IPS-18a (cell line): ENCODE data around the gene DOCK7.
A peak's percentile ranks its signal among the peaks of the same experiment; 100 is the strongest.

ENCODE experiments used
- H3K27ac ChIP-seq: one replicate; pipeline ENCODE4 v1.5.1; 2013; ENCODE audit warnings: low read length
- H3K27me3 ChIP-seq: one replicate; pipeline ENCODE4 v1.6.1; 2013; ENCODE audit warnings: mild to moderate bottlenecking, low read length; ENCODE audit not compliant: control insufficient read depth, insufficient read depth
- H3K36me3 ChIP-seq: one replicate; pipeline ENCODE4 v1.6.1; 2013; ENCODE audit warnings: low read depth, low read length; ENCODE audit not compliant: control insufficient read depth
- H3K4me1 ChIP-seq: one replicate; pipeline ENCODE4 v1.6.1; 2013; ENCODE audit warnings: low read depth, low read length; ENCODE audit not compliant: control insufficient read depth
- H3K4me3 ChIP-seq: one replicate; pipeline ENCODE4 v1.5.1; 2013; ENCODE audit warnings: low read length
- H3K9ac ChIP-seq: one replicate; pipeline ENCODE4 v1.6.1; 2013; ENCODE audit warnings: mild to moderate bottlenecking, low read length, moderate library complexity
- H3K9me3 ChIP-seq: one replicate; pipeline ENCODE4 v1.6.1; 2013; ENCODE audit warnings: low read depth, low read length; ENCODE audit not compliant: control insufficient read depth

Gene DOCK7

GRCh38 chr1:62599044-62599443 is 89.1 kb downstream of the DOCK7 start:
- H3K36me3 ChIP-seq, result no peaks in the 10 kb centered on the region
- no peaks in the 10 kb centered on the region for H3K9me3 ChIP-seq
- H3K27me3 ChIP-seq, result no peaks in the 10 kb centered on the region
- H3K4me1 ChIP-seq, result no peaks in the 10 kb centered on the region
- H3K9ac ChIP-seq, result no peak overlapping the region
- H3K27ac ChIP-seq, result no peak overlapping the region
- H3K4me3 ChIP-seq, result no peak overlapping the region

GRCh38 chr1:62597281-62597680 is 90.9 kb downstream of the DOCK7 start, which contains the start of gene ANGPTL3:
Gene ANGPTL3, plus strand, starts transcription at chr1:62597520. Its CDS starts 47 bp downstream, at chr1:62597567.
- Histone ChIP-seq H3K9ac (no peak within 1 kb of the TSS), H3K4me1 (no peaks in the 10 kb centered on the region), H3K36me3 (no peaks in the 10 kb centered on the region), H3K27me3 (no peaks in the 10 kb centered on the region), H3K9me3 (no peaks in the 10 kb centered on the region), H3K27ac (no peak within 1 kb of the TSS), H3K4me3 (no peak within 1 kb of the TSS)

- H3K36me3 ChIP-seq, result no peaks in the 10 kb centered on the region
- H3K9me3 ChIP-seq, result no peaks in the 10 kb centered on the region
- H3K4me1 ChIP-seq, result no peaks in the 10 kb centered on the region
- no peak overlapping the region for H3K27ac ChIP-seq
- H3K4me3 ChIP-seq, result no peak overlapping the region
- no peak overlapping the region for H3K9ac ChIP-seq
- H3K27me3 ChIP-seq, result no peaks in the 10 kb centered on the region
Observed at GRCh38 chr1:62595647-62596046, 92.5 kb downstream of the DOCK7 start.

- Histone ChIP-seq H3K9me3 (no peaks in the 10 kb centered on the region), H3K36me3 (no peaks in the 10 kb centered on the region), H3K4me1 (no peaks in the 10 kb centered on the region), H3K27ac (no peak overlapping the region), H3K4me3 (no peak overlapping the region), H3K9ac (no peak overlapping the region), H3K27me3 (no peaks in the 10 kb centered on the region)
Observed at GRCh38 chr1:62593825-62594394, 94.3 kb downstream of the DOCK7 start.

GRCh38 chr1:62590970-62591368 is 97.2 kb downstream of the DOCK7 start:
- Histone ChIP-seq H3K9ac (no peak overlapping the region), H3K27ac (no peak overlapping the region), H3K4me3 (no peak overlapping the region), H3K27me3 (no peaks in the 10 kb centered on the region), H3K4me1 (peaks cover 7% of the 10 kb centered on the region), H3K9me3 (no peaks in the 10 kb centered on the region), H3K36me3 (no peaks in the 10 kb centered on the region)

GRCh38 chr1:62590255-62590969 is 97.8 kb downstream of the DOCK7 start:
- Histone ChIP-seq H3K27me3 (no peaks in the 10 kb centered on the region), H3K9me3 (no peaks in the 10 kb centered on the region), H3K36me3 (no peaks in the 10 kb centered on the region), H3K27ac (no peak overlapping the region), H3K4me3 (no peak overlapping the region), H3K4me1 (peaks cover 13% of the 10 kb centered on the region), H3K9ac (no peak overlapping the region)

- Histone ChIP-seq H3K9ac (no peak overlapping the region), H3K36me3 (no peaks in the 10 kb centered on the region), H3K27ac (no peak overlapping the region), H3K27me3 (no peaks in the 10 kb centered on the region), H3K9me3 (no peaks in the 10 kb centered on the region), H3K4me3 (no peak overlapping the region), H3K4me1 (peaks cover 17% of the 10 kb centered on the region)
Observed at GRCh38 chr1:62589321-62589720, 98.9 kb downstream of the DOCK7 start.

- H3K9me3 ChIP-seq, result no peaks in the 10 kb centered on the region
- no peak overlapping the region for H3K9ac ChIP-seq
- peaks cover under 1% of the 10 kb centered on the region for H3K36me3 ChIP-seq
- H3K27me3 ChIP-seq, result no peaks in the 10 kb centered on the region
- peaks cover 17% of the 10 kb centered on the region for H3K4me1 ChIP-seq
- H3K4me3 ChIP-seq, result no peak overlapping the region
- H3K27ac ChIP-seq, result no peak overlapping the region
Observed at GRCh38 chr1:62588000-62588399, 100.2 kb downstream of the DOCK7 start.

GRCh38 chr1:62585469-62586155 is 102.6 kb downstream of the DOCK7 start:
- H3K9ac ChIP-seq, result no peak overlapping the region
- no peaks in the 10 kb centered on the region for H3K9me3 ChIP-seq
- peak overlapping the region; percentile 48 for H3K27ac ChIP-seq
- no peaks in the 10 kb centered on the region for H3K27me3 ChIP-seq
- H3K4me1 ChIP-seq, result peaks cover 17% of the 10 kb centered on the region
- peaks cover 5% of the 10 kb centered on the region for H3K36me3 ChIP-seq
- peak overlapping the region; percentile 0 for H3K4me3 ChIP-seq

GRCh38 chr1:62573675-62574074 is 114.5 kb downstream of the DOCK7 start:
- Histone ChIP-seq H3K36me3 (no peaks in the 10 kb centered on the region), H3K9ac (no peak overlapping the region), H3K27ac (no peak overlapping the region), H3K4me3 (no peak overlapping the region), H3K27me3 (no peaks in the 10 kb centered on the region), H3K4me1 (no peaks in the 10 kb centered on the region), H3K9me3 (no peaks in the 10 kb centered on the region)

GRCh38 chr1:62572476-62572875 is 115.7 kb downstream of the DOCK7 start:
- H3K9me3 ChIP-seq, result no peaks in the 10 kb centered on the region
- H3K4me3 ChIP-seq, result no peak overlapping the region
- no peaks in the 10 kb centered on the region for H3K27me3 ChIP-seq
- H3K9ac ChIP-seq, result no peak overlapping the region
- no peaks in the 10 kb centered on the region for H3K4me1 ChIP-seq
- H3K27ac ChIP-seq, result no peak overlapping the region
- no peaks in the 10 kb centered on the region for H3K36me3 ChIP-seq
